Pancreas (tissue), 10 donors: ENCODE data around the gene CFAP410. TPM values are rescaled to one million over a fixed set of nuclear protein-coding genes. Genes with fewer than 3 reads are reported as not detected.

Source experiments
- ATAC-seq, 4 donors: fragments of 200-7000 bp; cut with Tn5 transposase; one replicate each; pipeline versions ENCODE4 v1.8.0 to v1.9.1; 2020; ENCODE audit warnings: mild to moderate bottlenecking in 4 of 4, moderate library complexity in 4 of 4
- DNase-seq, 6 donors: peaks; one replicate each; pipeline ENCODE4 v3.0.0-alpha.2; 2020
- FAIRE-seq: peaks from 2 replicates; lab custom pipeline; 2012; peaks lifted over from hg19 to GRCh38; lab: Jason Lieb, UNC
- H3K27ac ChIP-seq, 4 donors: fragments of 200-600 bp; sonication (generic); 1 replicate in 3 of 4; 2 replicates in 1 of 4; pipeline versions ENCODE4 v1.5.0 to v1.8.0; 2020
- H3K27me3 ChIP-seq, 4 donors: fragments of 200-600 bp; one replicate each; pipeline ENCODE4 v1.8.0; 2021
- H3K36me3 ChIP-seq, 3 donors: fragments of 200-600 bp; sonication (generic) in 1 of 3; one replicate each; pipeline versions ENCODE4 v1.5.0 to v1.8.0; 2020 to 2021
- H3K4me1 ChIP-seq, 3 donors: fragments of 200-600 bp; one replicate each; pipeline ENCODE4 v1.8.0; 2021
- H3K4me3 ChIP-seq, 4 donors: fragments of 200-600 bp; sonication (generic) in 2 of 4; one replicate each; pipeline versions ENCODE4 v1.5.0 to v1.8.0; 2020 to 2021
- H3K9me3 ChIP-seq, 4 donors: fragments of 200-600 bp; one replicate each; pipeline ENCODE4 v1.8.0; 2021
- WGBS, 2 donors: extraction: QIAGEN DNeasy Blood & Tissue Kit; methylation state at CpG; one replicate each; pipeline ENCODE4 v1.1.7; 2013; 5-methylcytosine and 5-hydroxymethylcytosine counted together
- intact Hi-C, 3 donors: fragments of 100-400 bp; cut with DNase I; formaldehyde crosslinking; loops; one replicate each; pipeline versions ENCODE4 v1.11.1 to v1.14.2; 2022
- polyA plus RNA-seq, 2 donors: library from polyadenylated mRNA; stranded (reverse); fragments of 200-250 nt; gene quantifications; one replicate each; pipeline ENCODE4 v1.2.3, GENCODE V29; 2013
- total RNA-seq, 6 donors: library from RNA; stranded (reverse); fragmentation: NEBNext Ultra II Directional in 4 of 6; extraction: Animal tissue kit (Norgen Biotek cat#: 25700) in 4 of 6; gene quantifications; one replicate each; pipeline versions ENCODE4 v1.2.1 to v1.2.4, GENCODE V29; 2021 to 2023
- TF ChIP-seq, protein P1 (sequence below), 4 donors: fragments of 200-600 bp; sonication (generic) in 3 of 4; IDR thresholded peaks; one replicate each; pipeline versions ENCODE4 v1.5.0 to v1.8.0; 2021; ENCODE audit warnings: antibody characterized with exemption in 4 of 4
- donor health status: healthy with polysubstance abuse.
- donor health status: DM: no; HTN: no; CAD: no; lungs with moderate emphysema.
- donor health status: DM: no; HTN: no; CAD: no.
- donor health status: control.
- donor health status: control.
- donor health status: Bipolar disorder and iron deficiency.
- donor health status: DM: yes; HTN: yes; CAD: no.
- donor health status: DM: no; HTN: no; CAD: no.
- donor health status: DM: no; HTN: no; CAD: no.
- donor health status: DM: yes; HTN: yes; CAD: no.

CFAP410 gene
- total and polyA plus RNA-seq, 8 donors, result 10.3 to 118 (median 16.3) TPM

DNA sequence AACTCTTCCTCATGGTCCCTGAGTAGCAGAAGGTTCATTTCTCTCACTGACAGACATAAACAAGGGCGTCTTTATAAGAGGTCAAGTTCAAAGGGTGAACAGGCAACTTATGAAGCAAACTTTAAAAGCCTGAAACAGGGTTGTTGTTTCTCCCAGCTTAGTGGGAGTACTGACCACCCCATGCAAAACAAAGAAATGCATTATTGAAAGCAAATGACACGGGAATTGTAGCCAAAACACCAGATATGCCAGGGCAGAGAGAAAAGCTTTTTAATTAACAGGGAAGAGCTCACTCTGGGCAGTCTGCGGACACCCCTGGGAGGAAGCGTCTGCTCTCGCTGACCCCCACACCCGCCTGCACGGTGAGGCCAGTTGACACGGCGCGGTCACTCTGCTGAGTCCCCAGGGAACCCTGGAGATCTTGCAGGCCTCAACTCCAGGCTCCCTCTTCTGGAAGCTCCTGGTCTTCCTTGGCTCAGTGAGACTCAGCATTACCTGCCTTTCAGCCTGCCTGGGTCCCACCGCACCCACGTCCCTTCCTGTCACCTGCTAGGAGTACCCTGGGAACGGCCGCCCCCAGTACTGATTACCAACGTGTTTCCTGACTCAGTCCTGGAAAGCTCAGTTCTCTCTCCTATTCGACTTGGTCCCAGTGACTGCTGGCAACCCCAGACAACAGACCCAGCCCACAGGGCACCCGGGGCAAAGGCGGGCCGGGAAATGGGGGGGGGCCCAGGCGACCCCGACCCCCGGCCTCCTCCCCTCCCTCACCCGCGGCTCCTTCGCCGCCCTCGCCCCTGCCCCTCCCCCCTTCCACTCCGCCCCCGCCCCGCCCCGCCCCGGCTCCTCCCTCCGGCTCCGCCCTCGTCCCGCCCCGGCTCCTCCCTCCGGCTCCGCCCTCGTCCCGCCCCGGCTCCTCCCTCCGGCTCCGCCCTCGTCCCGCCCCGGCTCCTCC lies 972 bp downstream of the CFAP410 start:
- TF ChIP-seq, protein P1, sequence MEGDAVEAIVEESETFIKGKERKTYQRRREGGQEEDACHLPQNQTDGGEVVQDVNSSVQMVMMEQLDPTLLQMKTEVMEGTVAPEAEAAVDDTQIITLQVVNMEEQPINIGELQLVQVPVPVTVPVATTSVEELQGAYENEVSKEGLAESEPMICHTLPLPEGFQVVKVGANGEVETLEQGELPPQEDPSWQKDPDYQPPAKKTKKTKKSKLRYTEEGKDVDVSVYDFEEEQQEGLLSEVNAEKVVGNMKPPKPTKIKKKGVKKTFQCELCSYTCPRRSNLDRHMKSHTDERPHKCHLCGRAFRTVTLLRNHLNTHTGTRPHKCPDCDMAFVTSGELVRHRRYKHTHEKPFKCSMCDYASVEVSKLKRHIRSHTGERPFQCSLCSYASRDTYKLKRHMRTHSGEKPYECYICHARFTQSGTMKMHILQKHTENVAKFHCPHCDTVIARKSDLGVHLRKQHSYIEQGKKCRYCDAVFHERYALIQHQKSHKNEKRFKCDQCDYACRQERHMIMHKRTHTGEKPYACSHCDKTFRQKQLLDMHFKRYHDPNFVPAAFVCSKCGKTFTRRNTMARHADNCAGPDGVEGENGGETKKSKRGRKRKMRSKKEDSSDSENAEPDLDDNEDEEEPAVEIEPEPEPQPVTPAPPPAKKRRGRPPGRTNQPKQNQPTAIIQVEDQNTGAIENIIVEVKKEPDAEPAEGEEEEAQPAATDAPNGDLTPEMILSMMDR (IDR thresholded peaks at IDR 0.05), result no peak
- H3K36me3 ChIP-seq, result no peaks in the 10 kb centered on the region
- ATAC-seq, result peak; percentile 41 to 57 (median 51)
- peak in 5 of 6 donors; percentile 72 to 88 (median 78) for DNase-seq
- no peaks in the 10 kb centered on the region for H3K4me1 ChIP-seq
- H3K27ac ChIP-seq, result peak overlapping the region; percentile 42 to 81 (median 62)
- H3K9me3 ChIP-seq, result no peaks in the 10 kb centered on the region
- intact Hi-C loops, result no loop called here
- no peaks in the 10 kb centered on the region for H3K27me3 ChIP-seq
- H3K4me3 ChIP-seq, result peak overlapping the region; percentile 18 to 52 (median 36)
- WGBS, 2 donors, result 5 to 7% methylated on average over 28 to 35 of the region's 47 CpGs
- no peak for FAIRE-seq

DNA sequence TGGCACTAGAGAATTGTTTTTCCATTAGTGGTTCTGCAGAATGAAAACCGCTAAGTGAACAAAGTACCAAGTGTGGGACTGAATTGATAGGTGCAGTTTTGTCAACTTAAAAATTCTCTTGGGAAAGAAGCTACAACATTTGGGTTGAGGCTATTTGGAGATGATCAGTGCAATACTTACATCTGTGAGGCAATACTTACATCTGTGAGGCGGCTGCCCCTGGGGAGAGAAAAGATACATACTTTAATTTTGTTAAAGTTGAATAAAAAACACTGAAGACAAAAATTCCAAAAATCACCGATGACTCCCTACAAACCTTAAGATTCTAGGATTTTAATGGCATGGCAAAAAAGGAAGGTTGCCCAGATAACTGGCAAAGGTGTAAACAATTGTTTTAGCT lies 1.7 kb downstream of the CFAP410 start:
- Histone ChIP-seq H3K4me1 (no peaks in the 10 kb centered on the region), H3K9me3 (no peaks in the 10 kb centered on the region), H3K36me3 (no peaks in the 10 kb centered on the region), H3K27ac (no peak overlapping the region), H3K4me3 (no peak overlapping the region), H3K27me3 (no peaks in the 10 kb centered on the region)
- no peak for ATAC-seq
- FAIRE-seq, result no peak
- 70 to 84% methylated on average over 3 of the region's 3 CpGs for WGBS, 2 donors
- DNase-seq, result no peak
- TF ChIP-seq, protein P1 (IDR thresholded peaks at IDR 0.05), result no peak
- intact Hi-C loops, result no loop called here

DNA sequence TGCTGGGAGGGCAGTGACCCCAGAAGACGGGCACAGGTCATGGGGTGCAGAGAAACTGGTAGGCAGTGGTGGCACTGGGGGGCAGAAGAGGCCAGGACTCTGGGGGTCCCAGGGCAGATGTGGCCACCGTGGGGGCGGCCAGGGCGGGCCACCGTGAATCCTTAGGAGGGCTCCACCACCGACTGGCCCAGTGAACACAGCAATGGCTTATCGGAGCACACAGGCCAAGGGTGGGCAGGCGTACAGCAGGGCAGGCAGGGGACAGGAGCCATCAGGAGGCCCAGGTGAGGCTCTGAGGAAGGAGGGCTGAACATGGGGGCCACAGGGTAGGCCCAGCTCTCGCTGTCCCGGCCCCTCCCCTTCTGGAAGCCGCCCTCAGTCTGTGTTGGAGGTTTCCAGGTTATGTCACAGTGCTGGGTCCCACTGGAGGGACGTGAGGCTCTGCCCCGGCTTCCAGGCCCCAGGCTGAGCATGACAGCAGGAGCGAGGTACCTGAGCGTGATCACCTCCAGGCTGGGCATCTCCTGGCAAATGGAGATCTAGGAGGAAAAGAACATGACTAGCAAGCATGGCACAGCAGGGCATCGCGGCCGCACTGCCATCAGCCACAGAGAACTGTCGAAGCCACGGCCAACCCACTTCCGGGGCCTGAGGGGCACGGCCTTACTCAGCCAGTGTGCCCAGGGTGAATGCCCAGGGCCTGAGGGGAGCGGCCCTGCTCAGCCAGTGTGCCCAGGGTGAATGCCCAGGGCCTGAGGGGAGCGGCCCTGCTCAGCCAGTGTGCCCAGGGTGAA lies 3.7 kb downstream of the CFAP410 start:
- TF ChIP-seq, protein P1 (IDR thresholded peaks at IDR 0.05), result no peak
- Histone ChIP-seq H3K4me3 (no peak overlapping the region), H3K36me3 (no peaks in the 10 kb centered on the region), H3K9me3 (no peaks in the 10 kb centered on the region), H3K4me1 (no peaks in the 10 kb centered on the region), H3K27me3 (no peaks in the 10 kb centered on the region), H3K27ac (no peak overlapping the region)
- FAIRE-seq, result no peak
- no peak for ATAC-seq
- intact Hi-C loops, result no loop called here
- DNase-seq, result peak in 2 of 6 donors; percentile 32 to 67
- WGBS, 2 donors, result 90 to 94% methylated on average over 22 to 23 of the region's 24 CpGs

DNA sequence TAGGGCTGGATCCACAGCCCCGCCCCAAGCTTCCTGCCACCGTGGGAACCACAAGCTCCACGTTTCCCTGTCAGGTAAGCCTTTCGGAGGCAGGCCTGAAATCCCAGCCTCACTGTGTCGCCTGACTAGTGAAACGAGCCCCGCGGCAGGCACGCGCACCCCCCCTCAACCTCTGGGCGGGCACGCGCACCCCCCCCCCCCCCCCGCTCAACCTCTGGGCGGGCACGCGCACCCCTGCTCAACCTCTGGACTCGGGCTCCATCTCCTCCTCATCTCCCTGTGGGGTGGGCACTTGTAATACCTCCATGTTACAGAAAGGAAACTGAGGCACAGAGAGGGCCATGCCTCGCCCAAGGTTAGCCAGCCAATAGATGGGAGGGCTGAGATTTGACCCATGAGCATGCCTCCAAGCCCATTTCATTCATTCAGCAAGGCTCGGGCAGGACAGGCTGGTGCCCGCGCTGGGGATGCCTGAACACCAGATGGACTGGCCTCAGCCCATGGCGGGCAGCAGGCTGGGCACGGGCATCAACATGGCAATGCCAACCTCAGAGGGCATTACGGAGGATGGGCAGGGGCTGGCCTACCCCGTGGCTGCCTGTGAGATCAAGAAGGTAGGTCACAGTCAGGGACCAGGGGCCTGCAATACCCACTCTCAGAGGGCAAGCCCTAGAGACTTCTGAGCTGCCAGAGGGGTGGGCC lies 4.7 kb downstream of the CFAP410 start:
- TF ChIP-seq, protein P1 (IDR thresholded peaks at IDR 0.05), result no peak
- no peaks in the 10 kb centered on the region for H3K4me1 ChIP-seq
- ATAC-seq (no peak), DNase-seq (peak in 1 of 6 donors; percentile 46), FAIRE-seq (no peak)
- no peaks in the 10 kb centered on the region for H3K27me3 ChIP-seq
- H3K27ac ChIP-seq, result no peak overlapping the region
- WGBS, 2 donors, result 85 to 86% methylated on average over 16 to 25 of the region's 26 CpGs
- no peaks in the 10 kb centered on the region for H3K36me3 ChIP-seq
- no peaks in the 10 kb centered on the region for H3K9me3 ChIP-seq
- intact Hi-C loops, result no loop called here
- H3K4me3 ChIP-seq, result no peak overlapping the region
